Smooth muscle cell (in vitro differentiated cells): Measurements from ENCODE around the gene SLC26A8. TPM values are rescaled to one million over a fixed set of nuclear protein-coding genes. Genes with fewer than 3 reads are reported as not detected.

ENCODE experiments used
- DNase-seq: peaks from one replicate; lab custom pipeline; 2025; ENCODE audit not compliant: unreplicated experiment; lab: John Stamatoyannopoulos, UW
- H2AFZ ChIP-seq: fragments of 200-600 bp; sonication (generic); 2 replicates; pipeline ENCODE4 v1.6.0; 2016; ENCODE audit warnings: antibody characterized with exemption, low read depth, mild to moderate bottlenecking
- H3F3A ChIP-seq: fragments of 200-600 bp; sonication (generic); 2 replicates; pipeline ENCODE4 v1.6.0; 2017; ENCODE audit warnings: antibody characterized with exemption, low read depth
- H3K27ac ChIP-seq: fragments of 200-600 bp; sonication (generic); 2 replicates; pipeline ENCODE4 v1.5.1; 2016; ENCODE audit warnings: low read depth, mild to moderate bottlenecking
- H3K27me3 ChIP-seq: fragments of 200-600 bp; sonication (generic); 2 replicates; pipeline ENCODE4 v1.6.1; 2016; ENCODE audit warnings: low read depth, mild to moderate bottlenecking
- H3K36me3 ChIP-seq: fragments of 200-600 bp; sonication (generic); 2 replicates; pipeline ENCODE4 v1.5.1; 2016; ENCODE audit warnings: low read depth
- H3K4me1 ChIP-seq: fragments of 200-600 bp; sonication (generic); 2 replicates; pipeline ENCODE4 v1.5.1; 2016; ENCODE audit warnings: low read depth
- H3K4me2 ChIP-seq: fragments of 200-600 bp; sonication (generic); 2 replicates; pipeline ENCODE4 v1.6.0; 2016; ENCODE audit warnings: mild to moderate bottlenecking
- H3K4me3 ChIP-seq: fragments of 200-600 bp; sonication (generic); 2 replicates; pipeline ENCODE4 v1.5.1; 2016; ENCODE audit warnings: mild to moderate bottlenecking
- H3K79me2 ChIP-seq: fragments of 200-600 bp; sonication (generic); 2 replicates; pipeline ENCODE4 v1.6.0; 2016; ENCODE audit warnings: low read depth, mild to moderate bottlenecking
- H3K9ac ChIP-seq: fragments of 200-600 bp; sonication (generic); 2 replicates; pipeline ENCODE4 v1.6.0; 2016; ENCODE audit warnings: low read depth
- H3K9me3 ChIP-seq: fragments of 200-600 bp; sonication (generic); replicated peaks from 2 replicates; pipeline ENCODE4 v1.5.1; 2016; ENCODE audit warnings: low read depth
- H4K20me1 ChIP-seq: fragments of 200-600 bp; sonication (generic); 2 replicates; pipeline ENCODE4 v1.6.0; 2016; ENCODE audit warnings: low read depth
- CTCF ChIP-seq: fragments of 200-600 bp; sonication (generic); IDR thresholded peaks from 2 replicates; pipeline ENCODE4 v1.5.1; 2017; ENCODE audit warnings: borderline replicate concordance, mild to moderate bottlenecking, antibody characterized with exemption; ENCODE audit not compliant: insufficient read depth, poor library complexity, severe bottlenecking
- WGBS: methylation state at CpG from one replicate; pipeline ENCODE4 v1.1.7; 2016; ENCODE audit warnings: low lambda C conversion rate; 5-methylcytosine and 5-hydroxymethylcytosine counted together
- polyA plus RNA-seq: library from polyadenylated mRNA; unstranded; fragments of >200 nt; fragmentation: Nextera tagmentation; extraction: Ambion mirVana; gene quantifications from 2 replicates; pipeline ENCODE4 v1.2.1, GENCODE V29; 2016
- total RNA-seq: library from RNA; depleted of rRNA; stranded (reverse); fragments of >200 nt; gene quantifications from 2 replicates; pipeline ENCODE4 v1.2.3, GENCODE V29; 2014

SLC26A8 gene
- total and polyA plus RNA-seq, 2 experiments from 2014 or later: 0.09 TPM; not detected in 1

DNA sequence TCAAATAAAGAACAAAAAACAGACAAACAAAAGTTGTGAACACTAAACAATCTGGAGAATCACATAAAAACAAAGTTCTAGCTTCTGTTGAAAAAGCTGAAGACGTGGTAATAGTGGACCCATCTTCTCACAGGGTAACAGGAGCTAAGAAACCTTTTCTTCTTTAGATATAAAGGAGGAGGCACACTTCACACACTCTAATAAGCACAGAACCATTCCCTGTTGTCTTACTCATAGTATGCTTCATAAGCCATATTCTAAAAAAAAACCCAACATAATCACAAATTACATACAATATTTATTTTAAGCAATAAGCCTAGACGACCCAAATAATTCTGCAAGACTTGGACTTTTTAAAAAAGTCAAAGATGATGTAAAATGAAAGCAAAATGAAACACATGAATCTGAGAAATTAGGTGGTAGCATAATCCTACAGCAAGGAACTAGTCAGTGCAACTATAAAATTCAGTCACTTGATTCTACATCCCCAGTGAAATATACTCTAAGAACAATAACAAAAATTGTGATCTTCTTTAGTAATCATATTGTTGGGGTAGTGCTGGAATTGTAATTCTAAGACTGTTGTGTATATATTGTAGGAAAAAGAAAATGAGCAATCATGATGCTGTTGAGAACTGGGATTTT lies 119.2 kb downstream of the SLC26A8 start:
- H2AFZ ChIP-seq: no peak overlapping the region
- peak overlapping the region; percentile 75 for H3K4me2 ChIP-seq
- peaks cover 57% of the 10 kb centered on the region for H3K79me2 ChIP-seq

DNA sequence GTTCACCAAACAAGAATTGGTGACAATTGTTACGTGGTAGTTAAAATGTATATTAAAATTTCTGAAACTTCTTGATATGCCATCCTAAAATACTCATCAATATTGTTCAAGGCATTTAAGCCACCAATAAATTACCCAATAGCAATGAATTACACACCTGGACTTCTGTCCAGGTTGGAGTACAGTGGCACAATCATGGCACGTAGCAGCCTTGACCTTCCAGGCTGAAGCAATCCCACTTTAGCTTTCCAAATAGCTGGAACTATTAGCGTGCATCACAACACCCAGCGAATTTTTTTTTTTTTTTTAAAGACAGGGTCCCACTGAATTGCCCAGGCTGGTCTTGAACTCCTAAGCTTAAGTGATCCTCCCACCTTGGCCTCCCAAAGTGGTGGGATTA lies 120.8 kb downstream of the SLC26A8 start:
- TF ChIP-seq CTCF: no peak
- Histone ChIP-seq H3K4me1 (peaks cover 23% of the 10 kb centered on the region), H3K79me2 (peaks cover 60% of the 10 kb centered on the region), H3K27ac (no peak overlapping the region), H3K9me3 (no peaks in the 10 kb centered on the region), H4K20me1 (peaks cover 39% of the 10 kb centered on the region), H3F3A (peaks cover 15% of the 10 kb centered on the region), H3K27me3 (no peaks in the 10 kb centered on the region), H2AFZ (no peak overlapping the region), H3K36me3 (no peaks in the 10 kb centered on the region), H3K4me3 (no peak overlapping the region), H3K9ac (no peak overlapping the region), H3K4me2 (no peak overlapping the region)
- 94% methylated on average over 4 of the region's 4 CpGs for WGBS
- no peak for DNase-seq

More for the DNA sequence above, 119.2 kb downstream of the SLC26A8 start:
- no peak overlapping the region for H3K9ac ChIP-seq
- H3K4me3 ChIP-seq: no peak overlapping the region
- no peak for TF ChIP-seq CTCF
- H3K27me3 ChIP-seq: no peaks in the 10 kb centered on the region
- 67% methylated on average over 2 of the region's 2 CpGs for WGBS
- H3K27ac ChIP-seq: peak overlapping the region; percentile 83
- peaks cover 39% of the 10 kb centered on the region for H4K20me1 ChIP-seq
- H3F3A ChIP-seq: peaks cover 15% of the 10 kb centered on the region
- peaks cover 23% of the 10 kb centered on the region for H3K4me1 ChIP-seq
- H3K9me3 ChIP-seq: peaks cover 4% of the 10 kb centered on the region
- H3K36me3 ChIP-seq: peaks cover 3% of the 10 kb centered on the region
- no peak for DNase-seq

GRCh38 chr6:35900448-35900847 lies 124.0 kb downstream of the SLC26A8 start:
- Histone ChIP-seq H4K20me1 (peaks cover 31% of the 10 kb centered on the region), H3K9me3 (no peaks in the 10 kb centered on the region), H3F3A (peaks cover 3% of the 10 kb centered on the region), H3K79me2 (peaks cover 76% of the 10 kb centered on the region), H2AFZ (no peak overlapping the region), H3K36me3 (no peaks in the 10 kb centered on the region), H3K4me1 (peaks cover 7% of the 10 kb centered on the region), H3K27ac (no peak overlapping the region), H3K4me2 (no peak overlapping the region), H3K9ac (no peak overlapping the region), H3K27me3 (no peaks in the 10 kb centered on the region), H3K4me3 (no peak overlapping the region)
- DNase-seq: no peak
- 94% methylated on average over 4 of the region's 4 CpGs for WGBS
- no peak for TF ChIP-seq CTCF

GRCh38 chr6:35898003-35898402 lies 126.4 kb downstream of the SLC26A8 start:
- Histone ChIP-seq H4K20me1 (peaks cover 27% of the 10 kb centered on the region), H3K9ac (no peak overlapping the region), H3K36me3 (no peaks in the 10 kb centered on the region), H3K9me3 (no peaks in the 10 kb centered on the region), H3K4me3 (no peak overlapping the region), H3K4me2 (no peak overlapping the region), H3F3A (no peaks in the 10 kb centered on the region), H3K79me2 (peaks cover 82% of the 10 kb centered on the region), H3K27ac (no peak overlapping the region), H3K27me3 (no peaks in the 10 kb centered on the region), H3K4me1 (peaks cover 4% of the 10 kb centered on the region), H2AFZ (no peak overlapping the region)
- TF ChIP-seq CTCF: no peak
- WGBS: 97% methylated on average over 2 of the region's 2 CpGs
- DNase-seq: no peak
